AG04450 (cell line): ENCODE measurements around the gene NT5DC3. TPM values are rescaled to one million over a fixed set of nuclear protein-coding genes. Genes with fewer than 3 reads are reported as not detected.

Experiments used
- CTCF ChIA-PET: fragments of 300-600, 350-600 bp; formaldehyde crosslinking; extraction: SDS; loops from one replicate; lab custom pipeline; 2022; ENCODE audit warnings: antibody characterized with exemption, inconsistent platforms; lab: Charles Lee
- POLR2A ChIA-PET: fragments of 350-600 bp; formaldehyde crosslinking; extraction: SDS; loops from one replicate; lab custom pipeline; 2021; ENCODE audit warnings: antibody characterized with exemption, inconsistent platforms; lab: Yijun Ruan, JAX
- DNase-seq: peaks from one replicate; pipeline ENCODE4 v3.0.0-alpha.2; 2011; ENCODE audit warnings: low read depth, low spot score
- H3K27ac ChIP-seq: one replicate; pipeline ENCODE4 v1.5.1; 2012; ENCODE audit warnings: low read depth, low read length, control low read depth
- H3K27me3 ChIP-seq: one replicate; pipeline ENCODE4 v1.6.0; 2012; ENCODE audit warnings: low read length; ENCODE audit not compliant: control insufficient read depth, insufficient read depth
- H3K4me3 ChIP-seq: 2 replicates; pipeline ENCODE4 v1.5.1; 2011; ENCODE audit warnings: mild to moderate bottlenecking, low read depth, low read length, control low read depth
- H3K9me3 ChIP-seq: 2 replicates; pipeline ENCODE4 v1.5.1; 2012; ENCODE audit warnings: low read length; ENCODE audit not compliant: control insufficient read depth, insufficient read depth
- CTCF ChIP-seq: IDR thresholded peaks from 2 replicates; pipeline ENCODE4 v1.5.1; 2011; ENCODE audit warnings: low read depth, low read length, control low read depth, inconsistent platforms
- polyA plus RNA-seq: library from polyadenylated mRNA; depleted of rRNA; stranded (reverse); fragments of >200 nt; gene quantifications from 2 replicates; pipeline ENCODE4 v1.2.3, GENCODE V29; 2011

Gene NT5DC3
- polyA plus RNA-seq, 1 experiment: 2.8 TPM

- no peaks in the 10 kb centered on the region for H3K9me3 ChIP-seq
- no peak overlapping the region for H3K4me3 ChIP-seq
- no peak overlapping the region for H3K27ac ChIP-seq
- TF ChIP-seq CTCF: no peak
- ChIA-PET CTCF (interaction anchor here (0.7 to 1.8 kb wide), 12 partner anchors 11 to 225 kb away, joined by 3 to 16 read pairs (median 4); partner anchors contain the start of genes HSP90B1 and TDG), POLR2A (interaction anchor here (1.0 kb wide), 1 partner anchor 46 kb away, joined by 6 read pairs; the partner anchor contains the start of gene HSP90B1)
- H3K27me3 ChIP-seq: no peaks in the 10 kb centered on the region
- DNase-seq: no peak
Measured at GRCh38 chr12:103883908-103884307, 42.9 kb upstream of the NT5DC3 start.

GRCh38 chr12:103882861-103883596 lies 42.0 kb upstream of the NT5DC3 start:
- H3K27me3 ChIP-seq: no peaks in the 10 kb centered on the region
- POLR2A ChIA-PET: no interaction called here
- no peaks in the 10 kb centered on the region for H3K9me3 ChIP-seq
- no peak for DNase-seq
- H3K4me3 ChIP-seq: no peak overlapping the region
- CTCF ChIA-PET: interaction anchor here (0.8 to 1.5 kb wide), 5 partner anchors 12 to 226 kb away, joined by 3 to 7 read pairs (median 3); partner anchors contain the start of gene TDG
- no peak for TF ChIP-seq CTCF
- no peak overlapping the region for H3K27ac ChIP-seq

- Histone ChIP-seq H3K27me3 (no peaks in the 10 kb centered on the region), H3K9me3 (no peaks in the 10 kb centered on the region), H3K4me3 (no peak overlapping the region), H3K27ac (no peak overlapping the region)
- CTCF ChIA-PET: no interaction called here
- no peak for DNase-seq
- no peak for TF ChIP-seq CTCF
- POLR2A ChIA-PET: no interaction called here
Measured at GRCh38 chr12:103881261-103881660, 40.2 kb upstream of the NT5DC3 start.

GRCh38 chr12:103880299-103881142 lies 39.5 kb upstream of the NT5DC3 start:
- CTCF ChIA-PET: interaction anchor here (0.8 to 2.0 kb wide), 6 partner anchors 10 to 228 kb away, joined by 3 to 6 read pairs (median 4); no protein-coding TSS in a partner anchor
- DNase-seq: no peak
- H3K9me3 ChIP-seq: no peaks in the 10 kb centered on the region
- no peak overlapping the region for H3K27ac ChIP-seq
- TF ChIP-seq CTCF: no peak
- POLR2A ChIA-PET: no interaction called here
- no peaks in the 10 kb centered on the region for H3K27me3 ChIP-seq
- H3K4me3 ChIP-seq: no peak overlapping the region
